K562 (cell line): ENCODE measurements around the gene EFNA2. TPM values are rescaled to one million over a fixed set of nuclear protein-coding genes. Genes with fewer than 3 reads are reported as not detected.

Experiments
- BMI1 ChIP-seq: fragments of 150-350 bp; IDR thresholded peaks from 2 replicates; pipeline ENCODE4 v1.6.1; 2014; ENCODE audit warnings: low read length
- BRCA1 ChIP-seq, 2 experiments: fragments of 450-650 bp in 1 of 2; sonication (generic) in 1 of 2; formaldehyde crosslinking in 1 of 2; IDR thresholded peaks; 2 replicates each; pipeline versions ENCODE4 v1.5.0 to v1.6.1; 2017 to 2020; ENCODE audit warnings: mild to moderate bottlenecking in 1 of 2, missing genetic modification reagents in 1 of 2
- DACH1 ChIP-seq: fragments of 450-650 bp; IDR thresholded peaks from 2 replicates; pipeline ENCODE4 v1.6.1; 2018; ENCODE audit not compliant: partially characterized antibody
- E2F6 ChIP-seq, 2 experiments: IDR thresholded peaks; 2 replicates each; pipeline ENCODE4 v1.6.1; 2011; ENCODE audit warnings: borderline replicate concordance in 1 of 2, control low read depth in 1 of 2, low read depth in 1 of 2, low read length in 1 of 2, mild to moderate bottlenecking in 1 of 2, mixed read lengths in 1 of 2, moderate library complexity in 1 of 2; ENCODE audit not compliant: insufficient read depth in 1 of 2, insufficient read length in 1 of 2, poor library complexity in 1 of 2, severe bottlenecking in 1 of 2; ENCODE audit errors: extremely low read depth in 1 of 2
- EP300 ChIP-seq: IDR thresholded peaks from 2 replicates; pipeline ENCODE4 v1.6.1; 2012; ENCODE audit warnings: low read length, improper control_type of control experiment
- KAT2B ChIP-seq: IDR thresholded peaks from one replicate; pipeline ENCODE4 v1.6.1; 2012; ENCODE audit warnings: low read depth, mild to moderate bottlenecking, control low read depth, inconsistent platforms, low read length, moderate library complexity
- KHSRP ChIP-seq: fragments of 450-650 bp; IDR thresholded peaks from 2 replicates; pipeline ENCODE4 v1.6.1; 2017
- NR2F6 ChIP-seq: fragments of 450-650 bp; formaldehyde crosslinking; IDR thresholded peaks from 2 replicates; pipeline ENCODE4 v1.4.0; 2020; ENCODE audit warnings: mild to moderate bottlenecking
- PTRF ChIP-seq: fragments of 450-650 bp; IDR thresholded peaks from 2 replicates; pipeline ENCODE4 v1.6.1; 2016; ENCODE audit warnings: mild to moderate bottlenecking, missing genetic modification characterization, missing compliant biosample characterization
- RBBP5 ChIP-seq: fragments of 200-600 bp; sonication (generic); IDR thresholded peaks from 2 replicates; pipeline ENCODE4 v1.6.1; 2012; ENCODE audit warnings: borderline replicate concordance, mild to moderate bottlenecking, low read length, control low read depth, inconsistent platforms; ENCODE audit not compliant: insufficient read depth, poor library complexity, severe bottlenecking
- SRSF7 ChIP-seq: fragments of 200-400 bp; formaldehyde crosslinking; optimal IDR thresholded peaks from 2 replicates; pipeline ENCODE3; 2017; ENCODE audit warnings: mild to moderate bottlenecking, low read depth, low read length
- TAF9B ChIP-seq: fragments of 450-650 bp; IDR thresholded peaks from 2 replicates; pipeline ENCODE4 v1.6.1; 2018; ENCODE audit warnings: mild to moderate bottlenecking; ENCODE audit not compliant: partially characterized antibody
- TSC22D4 ChIP-seq: fragments of 450-650 bp; IDR thresholded peaks from 2 replicates; pipeline ENCODE4 v1.6.1; 2016; ENCODE audit warnings: missing genetic modification characterization, missing biosample characterization, control low read depth
- XRCC5 ChIP-seq: fragments of 200-400 bp; formaldehyde crosslinking; IDR thresholded peaks from 2 replicates; pipeline ENCODE4 v1.6.1; 2017; ENCODE audit warnings: low read depth, mild to moderate bottlenecking, low read length
- ZNF277 ChIP-seq: fragments of 250-450 bp; sonication (Bioruptor Pico); IDR thresholded peaks from 2 replicates; pipeline ENCODE4 v1.8.0; 2022; ENCODE audit warnings: inconsistent platforms, mild to moderate bottlenecking, moderate library complexity, borderline replicate concordance
- ZNF586 ChIP-seq: fragments of 450-650 bp; formaldehyde crosslinking; conservative IDR thresholded peaks from 2 replicates; pipeline ENCODE4 v1.4.0; 2020; ENCODE audit warnings: mild to moderate bottlenecking, moderate library complexity
- ZNF707 ChIP-seq: fragments of 250-450 bp; sonication (Bioruptor Pico); conservative IDR thresholded peaks from 2 replicates; pipeline ENCODE4 v1.8.0; 2022; ENCODE audit warnings: inconsistent platforms, mild to moderate bottlenecking, moderate library complexity
- polyA plus RNA-seq, 8 experiments: library from polyadenylated mRNA; depleted of rRNA in 4 of 8; stranded (reverse) in 5 of 8; unstranded in 3 of 8; fragments of >200 nt; fragmentation: Nextera tagmentation in 2 of 8; fragmentation: Illumina TruSeq in 1 of 8; extraction: Ambion mirVana in 2 of 8; extraction: Trizol in 1 of 8; gene quantifications; 2 replicates each; pipeline versions ENCODE4 v1.2.1 to v1.2.3, GENCODE V29; 2011 to 2014; ENCODE audit warnings: inconsistent platforms in 1 of 8, missing spikeins in 1 of 8
- total RNA-seq, 7 experiments: library from RNA; depleted of rRNA in 6 of 7; stranded (reverse); fragments of >200 nt in 6 of 7; fragmentation: Illumina TruSeq in 2 of 7; extraction: Trizol in 2 of 7; gene quantifications; 2 replicates each; pipeline versions ENCODE4 v1.2.1 to v1.2.3, GENCODE V29; 2011 to 2021; ENCODE audit warnings: low replicate concordance in 1 of 7
- TF ChIP-seq, protein P1 (sequence below): sonication (generic); formaldehyde crosslinking; IDR thresholded peaks from 2 replicates; pipeline ENCODE4 v1.8.0; 2022; ENCODE audit warnings: mild to moderate bottlenecking, missing genetic modification reagents
- TF ChIP-seq, protein P2 (sequence below): sonication (generic); formaldehyde crosslinking; IDR thresholded peaks from 2 replicates; pipeline ENCODE4 v1.8.0; 2022; ENCODE audit warnings: mild to moderate bottlenecking, missing genetic modification reagents
- TF ChIP-seq, protein P3 (sequence below): sonication (generic); formaldehyde crosslinking; IDR thresholded peaks from 2 replicates; pipeline ENCODE4 v1.8.1; 2022; ENCODE audit warnings: missing genetic modification reagents

The EFNA2 gene
- total and polyA plus RNA-seq, 9 of the 15 experiments (the other 6 are each of a cell fraction or from before 2014, with no cell fraction given): 0.11 to 0.44 (median 0.15) TPM; not detected in 6

- no peak for TF ChIP-seq SRSF7
- no peak for TF ChIP-seq NR2F6
- TF ChIP-seq, protein P1, sequence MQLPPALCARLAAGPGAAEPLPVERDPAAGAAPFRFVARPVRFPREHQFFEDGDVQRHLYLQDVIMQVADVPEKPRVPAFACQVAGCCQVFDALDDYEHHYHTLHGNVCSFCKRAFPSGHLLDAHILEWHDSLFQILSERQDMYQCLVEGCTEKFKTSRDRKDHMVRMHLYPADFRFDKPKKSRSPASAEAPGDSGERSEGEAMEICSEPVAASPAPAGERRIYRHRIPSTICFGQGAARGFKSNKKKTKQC: no peak; the same call in 1 of the 2 replicates
- TF ChIP-seq ZNF277: no peak
- TF ChIP-seq DACH1: no peak
- TF ChIP-seq KAT2B: no peak
- TF ChIP-seq TAF9B: no peak
- TF ChIP-seq E2F6 (IDR thresholded peaks at IDR 0.05; ENCODE audit: borderline replicate concordance in 1 of 2, extremely low read depth in 1 of 2, insufficient read depth in 1 of 2, insufficient read length in 1 of 2, low read depth in 1 of 2, low read length in 1 of 2, poor library complexity in 1 of 2, severe bottlenecking in 1 of 2): peak; percentile 34 to 74
- no peak for TF ChIP-seq BRCA1 (IDR thresholded peaks at IDR 0.05)
- no peak for TF ChIP-seq BRCA1 (CRISPR knock-in tag; IDR thresholded peaks at IDR 0.05)
- peak; percentile 60; the same call in 1 of the 2 replicates for TF ChIP-seq KHSRP
- TF ChIP-seq ZNF707: 0 out of 2 replicates have a peak, but pooled peaks have one; percentile 27
- no peak for TF ChIP-seq EP300
- TF ChIP-seq ZNF586: no peak
- TF ChIP-seq TSC22D4 (tag): no peak
- TF ChIP-seq, protein P2, sequence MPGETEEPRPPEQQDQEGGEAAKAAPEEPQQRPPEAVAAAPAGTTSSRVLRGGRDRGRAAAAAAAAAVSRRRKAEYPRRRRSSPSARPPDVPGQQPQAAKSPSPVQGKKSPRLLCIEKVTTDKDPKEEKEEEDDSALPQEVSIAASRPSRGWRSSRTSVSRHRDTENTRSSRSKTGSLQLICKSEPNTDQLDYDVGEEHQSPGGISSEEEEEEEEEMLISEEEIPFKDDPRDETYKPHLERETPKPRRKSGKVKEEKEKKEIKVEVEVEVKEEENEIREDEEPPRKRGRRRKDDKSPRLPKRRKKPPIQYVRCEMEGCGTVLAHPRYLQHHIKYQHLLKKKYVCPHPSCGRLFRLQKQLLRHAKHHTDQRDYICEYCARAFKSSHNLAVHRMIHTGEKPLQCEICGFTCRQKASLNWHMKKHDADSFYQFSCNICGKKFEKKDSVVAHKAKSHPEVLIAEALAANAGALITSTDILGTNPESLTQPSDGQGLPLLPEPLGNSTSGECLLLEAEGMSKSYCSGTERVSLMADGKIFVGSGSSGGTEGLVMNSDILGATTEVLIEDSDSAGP (CRISPR knock-in tag): no peak
- TF ChIP-seq PTRF (tag): no peak
- TF ChIP-seq XRCC5: no peak
- TF ChIP-seq BMI1: no peak
- TF ChIP-seq RBBP5: peak; percentile 84
- TF ChIP-seq, protein P3, sequence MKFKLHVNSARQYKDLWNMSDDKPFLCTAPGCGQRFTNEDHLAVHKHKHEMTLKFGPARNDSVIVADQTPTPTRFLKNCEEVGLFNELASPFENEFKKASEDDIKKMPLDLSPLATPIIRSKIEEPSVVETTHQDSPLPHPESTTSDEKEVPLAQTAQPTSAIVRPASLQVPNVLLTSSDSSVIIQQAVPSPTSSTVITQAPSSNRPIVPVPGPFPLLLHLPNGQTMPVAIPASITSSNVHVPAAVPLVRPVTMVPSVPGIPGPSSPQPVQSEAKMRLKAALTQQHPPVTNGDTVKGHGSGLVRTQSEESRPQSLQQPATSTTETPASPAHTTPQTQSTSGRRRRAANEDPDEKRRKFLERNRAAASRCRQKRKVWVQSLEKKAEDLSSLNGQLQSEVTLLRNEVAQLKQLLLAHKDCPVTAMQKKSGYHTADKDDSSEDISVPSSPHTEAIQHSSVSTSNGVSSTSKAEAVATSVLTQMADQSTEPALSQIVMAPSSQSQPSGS (CRISPR knock-in tag): peak; percentile 85
Measured at GRCh38 chr19:1239796-1240737, 45.6 kb upstream of the EFNA2 start (continued).
